Measurements from ENCODE around the gene APOBEC3C.
"Not testable (repeated sequence)": the region's sequence is repeated elsewhere in the genome, so short reads cannot be mapped to it uniquely, and the experiment has no call there.

APOBEC3C gene

DNA sequence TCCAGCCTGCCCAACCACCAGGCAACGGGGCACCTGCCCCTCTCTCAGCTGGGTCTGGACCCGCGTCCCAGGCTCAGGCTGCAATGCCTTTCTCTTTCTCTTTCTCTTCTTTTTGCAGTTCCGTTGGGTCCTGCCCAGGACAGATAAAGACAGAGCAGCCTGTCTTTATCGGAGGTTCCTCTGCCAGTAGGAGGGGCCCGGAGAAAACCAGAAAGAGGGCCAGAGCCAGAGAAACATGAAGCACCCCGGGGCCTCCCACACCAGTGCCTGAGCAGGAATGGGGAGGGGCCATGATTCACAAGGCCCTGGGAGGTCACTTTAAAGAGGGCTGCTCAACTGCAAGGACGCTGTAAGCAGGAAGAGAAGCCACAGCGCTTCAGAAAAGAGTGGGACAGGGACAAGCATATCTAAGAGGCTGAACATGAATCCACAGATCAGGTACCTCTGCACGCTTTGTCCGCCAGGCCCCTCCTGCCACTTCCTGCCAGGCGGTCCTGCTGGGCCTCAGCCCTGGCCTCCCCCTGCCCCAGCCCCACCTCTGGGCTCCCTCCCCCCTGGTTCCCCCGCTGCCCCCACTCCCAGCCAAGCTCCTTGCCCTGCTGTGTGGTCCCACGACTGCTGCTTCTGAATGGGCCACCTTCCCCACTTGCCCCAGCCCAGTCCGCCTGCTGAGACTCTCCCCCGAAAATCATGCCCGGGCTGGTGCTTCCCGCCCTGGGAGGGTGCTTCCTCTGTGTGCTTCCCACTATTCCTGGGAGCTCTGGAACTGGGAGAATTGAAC lies at the start of gene APOBEC3C:
Gene APOBEC3C (plus strand): TSS at position 316 of the 781 bp plus-strand sequence. CDS start 106 bp downstream, at position 422.
- peak; percentile 81 for DNase-seq

DNA sequence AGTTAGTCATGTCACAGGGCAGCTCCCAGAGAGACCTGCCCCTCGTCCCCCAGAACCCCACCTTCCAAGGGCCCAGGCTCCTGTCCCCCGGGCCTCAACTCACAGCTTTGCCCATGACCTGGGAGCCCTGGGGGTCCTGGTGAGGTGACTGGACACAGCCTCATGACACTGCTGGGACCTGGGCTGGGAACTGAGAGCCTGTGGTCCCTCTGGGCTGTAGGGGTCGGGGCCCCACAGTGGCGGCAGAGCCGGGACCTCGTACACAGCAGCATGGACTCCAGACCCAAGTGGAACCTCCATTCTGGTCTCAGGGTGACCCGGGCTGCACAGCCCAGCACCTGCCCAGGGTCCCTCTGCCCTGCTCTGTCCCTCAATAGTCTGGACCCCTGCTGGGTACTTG lies 49.8 kb upstream of the APOBEC3C start:
- DNase-seq: no peak

DNA sequence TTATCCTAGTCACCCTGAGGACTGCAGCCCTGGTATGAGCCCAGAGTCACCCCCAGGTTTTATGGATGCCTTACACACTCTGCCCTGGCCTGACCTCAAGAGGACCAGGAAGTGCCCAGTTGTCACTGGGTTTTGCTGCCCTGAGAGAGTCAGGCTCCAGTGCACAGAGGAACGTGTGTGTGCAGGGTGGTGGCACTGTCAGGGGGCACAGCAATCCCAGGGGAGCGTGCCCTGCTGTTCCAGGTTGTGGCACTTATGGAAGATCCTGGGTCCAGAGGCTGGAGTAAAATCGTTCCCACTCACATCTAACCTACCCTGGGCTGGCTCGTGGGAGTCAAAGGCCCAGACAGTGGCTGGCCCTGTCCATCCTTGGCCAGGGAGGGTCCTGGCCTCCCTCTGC lies 49.1 kb upstream of the APOBEC3C start:
- DNase-seq: no peak

DNA sequence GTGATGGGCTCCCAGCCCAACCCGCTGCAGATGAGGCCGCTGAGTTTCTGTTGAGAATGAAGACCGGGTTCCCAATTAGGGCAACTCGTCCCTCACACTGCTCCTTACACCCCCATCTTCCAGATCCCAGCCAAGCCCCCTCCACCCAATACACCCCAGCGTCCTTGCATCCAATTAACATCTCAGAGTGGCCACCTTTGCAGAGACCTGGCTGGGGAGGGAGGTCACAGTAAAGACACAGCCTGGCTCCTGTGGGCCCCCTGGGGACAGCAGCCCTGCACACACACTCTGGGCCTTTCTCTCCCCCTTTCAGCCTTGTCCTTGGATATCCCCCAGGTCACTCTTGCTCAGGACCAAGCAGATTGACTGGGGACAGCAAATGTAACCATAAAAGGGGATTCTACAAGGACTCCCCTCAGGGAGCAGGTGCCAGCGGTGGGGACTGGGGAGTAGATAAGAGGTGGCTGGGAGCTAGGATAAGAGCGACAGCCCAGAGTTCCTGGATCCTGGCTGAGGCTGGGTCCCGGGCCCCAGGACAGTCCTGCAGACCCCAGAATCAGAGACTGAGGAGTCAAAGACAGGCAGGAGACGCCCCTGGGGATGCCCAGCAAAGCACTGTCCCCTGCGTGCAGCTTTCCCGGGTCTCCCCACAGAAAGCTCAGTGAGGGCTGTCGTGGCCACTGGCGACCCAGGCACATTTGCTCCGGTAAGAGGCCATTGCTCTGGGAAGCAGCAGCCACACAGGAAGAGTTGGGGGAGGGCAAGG lies 48.3 kb upstream of the APOBEC3C start:
- DNase-seq: no peak

DNA sequence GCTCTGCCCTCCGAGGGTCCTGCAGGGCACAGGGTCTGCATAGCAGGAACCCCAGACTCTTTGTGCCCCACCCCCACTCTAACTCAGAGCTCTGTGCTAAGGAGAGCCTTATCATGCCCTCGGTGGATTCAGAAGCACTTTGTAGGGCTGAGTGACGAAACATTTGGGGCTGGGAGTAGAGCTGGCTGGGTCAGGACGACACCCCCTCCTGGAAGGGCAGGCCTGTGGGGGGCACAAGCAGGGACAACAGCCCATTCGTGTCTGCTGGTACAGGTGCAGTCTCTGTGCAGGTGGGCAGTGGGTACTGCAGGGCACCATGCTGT lies 47.7 kb upstream of the APOBEC3C start:
- no peak for DNase-seq

DNA sequence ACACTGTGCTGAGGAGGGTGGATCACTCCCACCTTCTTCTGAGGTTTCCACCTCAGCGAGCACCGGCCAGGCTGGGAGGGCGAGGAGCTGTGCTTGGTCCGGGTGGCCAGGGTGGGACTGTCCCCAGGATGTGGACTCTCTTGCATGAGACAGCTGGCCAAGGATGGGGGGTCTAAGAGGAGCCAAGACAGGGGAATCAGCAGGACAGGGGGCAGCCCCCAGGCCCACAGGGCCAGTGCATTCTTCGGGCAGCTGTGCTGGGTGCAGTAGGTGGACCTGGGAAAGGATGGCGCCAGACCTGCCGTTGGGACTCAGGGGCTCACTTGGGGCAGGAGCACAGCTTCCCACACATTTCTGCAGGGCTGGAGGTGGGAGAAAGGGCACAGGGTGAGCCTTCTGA lies 47.1 kb upstream of the APOBEC3C start:
- DNase-seq: no peak

DNA sequence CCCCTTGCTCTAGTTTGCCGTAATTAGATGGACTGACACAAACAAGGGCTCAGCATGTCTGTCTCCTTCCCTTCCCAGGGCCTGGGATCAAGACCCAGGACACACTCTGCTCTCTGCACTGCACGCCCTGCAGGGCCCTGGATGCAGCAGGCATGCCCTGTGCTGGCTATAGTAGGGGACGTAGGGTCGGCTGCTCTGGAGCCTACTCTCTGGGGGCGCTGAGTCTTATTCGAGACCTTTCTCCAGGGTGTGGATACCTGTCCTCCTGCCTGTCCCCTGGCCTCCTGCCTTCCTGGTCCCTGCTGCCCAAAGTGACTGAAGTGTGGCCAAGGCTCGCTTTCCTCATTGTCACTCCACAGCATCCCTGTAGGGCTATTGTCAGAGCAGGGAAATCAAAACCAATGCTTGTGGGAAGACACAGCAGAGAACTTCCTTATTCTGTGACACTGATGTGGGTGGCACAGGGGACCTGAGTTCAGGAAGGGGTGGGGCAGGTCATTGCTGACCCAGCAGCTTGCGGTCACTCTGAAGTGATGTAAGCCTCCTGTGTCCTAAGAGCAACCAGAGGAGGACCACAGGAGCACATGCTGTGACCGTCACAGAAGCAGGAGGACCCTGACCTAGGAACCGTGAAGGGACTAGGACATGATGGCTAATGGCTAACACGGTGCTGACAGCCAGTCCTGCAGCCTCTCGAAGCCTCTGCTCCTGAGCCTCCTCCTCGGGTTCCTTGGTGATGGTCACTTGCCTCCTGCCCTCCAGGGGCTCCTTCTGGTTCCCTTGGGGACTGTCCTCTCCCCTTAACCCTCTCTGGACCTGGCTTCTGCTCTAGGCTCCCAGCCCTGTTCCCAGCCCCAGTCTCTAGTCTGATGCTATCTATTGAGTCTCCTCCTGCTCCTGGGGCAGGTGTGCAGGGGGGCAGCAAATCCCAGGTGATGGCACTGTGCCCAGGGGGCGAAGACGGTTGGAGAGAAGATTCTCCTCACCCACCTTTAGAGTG lies 46.3 kb upstream of the APOBEC3C start:
- no peak for DNase-seq

DNA sequence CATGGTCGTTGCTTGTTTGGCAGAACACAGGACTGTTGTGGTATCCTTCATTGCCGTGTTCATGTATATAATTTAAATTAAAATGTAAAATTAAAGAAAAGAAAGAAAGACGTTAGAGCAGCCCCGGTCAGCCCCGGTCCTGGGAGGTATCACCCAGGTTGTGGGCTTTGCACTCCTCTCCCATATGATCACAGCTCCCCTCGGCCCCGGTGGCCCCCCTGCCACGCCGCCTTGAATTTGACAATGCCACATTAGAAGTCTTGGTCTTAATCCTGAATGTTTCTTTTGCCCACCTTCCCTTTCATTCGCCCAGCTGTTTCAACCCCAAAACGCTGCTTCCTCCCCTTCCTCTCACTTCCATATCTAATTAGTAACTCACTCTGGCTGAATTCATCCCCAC lies 45.3 kb upstream of the APOBEC3C start:
- no peak for DNase-seq

DNA sequence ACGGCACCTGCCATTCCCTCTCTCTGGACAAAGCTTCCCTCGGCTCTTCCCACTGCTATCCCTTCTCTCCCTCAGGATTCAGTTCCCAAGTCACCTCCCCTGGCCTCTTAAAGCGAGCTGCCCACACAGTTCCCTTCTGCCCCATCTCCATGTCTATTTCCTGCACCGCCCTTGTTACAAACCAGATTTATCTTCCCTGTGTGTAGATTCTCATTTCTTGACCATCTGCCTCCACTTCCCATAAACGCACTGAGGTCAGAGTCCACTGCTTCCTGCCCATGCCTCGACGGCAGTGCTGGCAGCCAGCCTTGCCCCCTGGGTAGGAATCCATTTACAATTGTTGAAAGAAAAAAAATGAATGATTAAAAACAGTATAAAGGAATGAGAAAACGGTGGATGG lies 43.5 kb upstream of the APOBEC3C start:
- no peak for DNase-seq

DNA sequence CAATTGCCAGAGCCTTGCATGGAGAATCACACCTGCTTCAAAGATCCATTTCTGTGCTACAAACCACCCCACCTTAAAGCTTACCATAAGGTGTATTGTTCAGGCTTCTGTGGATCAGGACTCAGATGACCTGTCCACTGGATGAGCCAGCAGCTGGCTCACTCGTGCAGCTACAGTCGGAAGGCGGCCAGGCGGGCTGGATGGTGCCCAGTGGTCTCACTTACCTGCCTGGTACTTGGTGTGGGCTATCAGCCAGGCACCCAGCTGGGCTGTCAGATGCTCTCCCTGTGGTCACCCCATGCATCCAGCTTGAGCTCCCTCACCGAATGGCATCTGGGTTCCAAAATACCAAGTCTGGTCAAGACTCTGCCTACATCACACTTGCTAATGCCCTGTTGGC lies 42.9 kb upstream of the APOBEC3C start:
- DNase-seq: no peak

DNA sequence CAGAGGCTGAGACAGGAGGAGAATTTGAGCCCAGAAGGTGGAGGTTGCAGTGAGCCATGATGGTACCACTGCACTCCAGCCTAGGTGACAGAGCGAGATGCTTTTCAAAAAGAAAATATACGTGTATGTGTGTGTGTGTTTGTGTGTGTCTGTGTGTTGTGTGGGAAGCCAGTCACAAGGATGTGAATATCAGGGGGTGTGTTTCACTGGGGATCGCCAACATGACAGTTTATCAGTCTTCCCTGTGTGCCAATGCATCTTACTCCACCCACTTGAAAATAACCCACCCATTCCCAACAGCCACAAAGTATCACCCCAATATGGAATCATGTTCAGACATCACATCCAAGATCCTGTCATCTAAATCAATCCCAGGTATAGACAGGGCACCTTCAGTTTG lies 42.3 kb upstream of the APOBEC3C start:
- DNase-seq: no peak

DNA sequence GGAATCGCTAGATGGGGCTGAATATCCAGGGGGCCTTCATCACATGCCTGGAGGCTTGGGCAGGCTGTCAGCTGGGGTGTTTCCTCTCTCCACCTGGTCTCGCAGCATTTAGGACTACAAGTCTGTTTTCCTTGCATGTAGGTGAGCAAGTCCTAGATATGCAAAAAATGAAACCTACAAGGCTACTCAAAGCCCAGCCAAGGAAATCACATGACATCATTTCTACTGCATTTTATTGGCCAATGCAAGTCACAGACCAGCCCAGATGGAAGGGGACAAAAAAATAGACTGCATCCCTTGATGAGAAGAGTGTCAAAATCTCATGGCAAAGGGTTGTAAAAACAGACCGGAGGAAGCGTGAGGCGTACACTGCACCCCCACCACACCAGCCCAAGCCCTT lies 41.5 kb upstream of the APOBEC3C start:
- DNase-seq: no peak

DNA sequence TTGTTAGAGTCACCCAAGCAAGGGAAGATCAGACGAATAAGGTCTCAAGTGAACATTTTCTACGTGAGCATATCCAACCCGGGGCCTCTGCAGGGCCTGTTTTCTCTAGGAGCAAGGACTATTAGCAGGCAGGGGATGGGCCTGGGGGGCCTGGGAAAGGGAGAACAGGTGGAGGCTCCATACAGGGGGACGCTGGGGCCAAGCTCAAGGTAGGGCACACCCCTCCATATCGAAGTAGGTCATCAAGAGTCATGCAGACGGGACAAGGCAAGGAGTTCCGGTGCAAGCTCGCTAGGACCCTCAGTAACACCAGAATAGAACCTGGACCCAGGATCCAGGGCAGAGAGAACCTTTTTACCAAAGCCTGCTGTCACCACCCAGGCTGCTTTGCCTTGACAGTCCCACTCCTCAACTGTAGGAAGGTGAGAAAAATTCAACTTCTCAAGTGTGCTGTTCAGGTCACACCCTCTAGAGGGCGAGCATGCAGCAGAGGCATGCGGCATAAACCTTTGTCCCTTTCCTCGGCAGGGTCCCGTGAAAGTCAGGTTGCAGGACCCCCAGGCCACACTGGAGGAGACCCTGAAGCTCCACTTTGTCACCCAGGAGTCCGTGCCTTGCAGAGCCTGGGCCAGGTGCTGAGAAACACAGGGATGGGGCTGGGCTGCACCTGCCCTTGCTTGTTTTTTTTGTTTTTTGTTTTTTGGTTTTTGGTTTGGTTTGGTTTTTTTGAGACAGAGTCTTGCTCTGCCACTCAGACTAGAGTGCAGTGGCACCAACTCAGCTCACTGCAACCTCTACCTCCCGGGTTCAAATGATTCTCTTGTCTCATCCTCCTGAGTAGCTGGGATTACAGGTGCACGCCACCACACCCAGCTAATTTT lies 40.5 kb upstream of the APOBEC3C start:
- peak; percentile 57 for DNase-seq

DNA sequence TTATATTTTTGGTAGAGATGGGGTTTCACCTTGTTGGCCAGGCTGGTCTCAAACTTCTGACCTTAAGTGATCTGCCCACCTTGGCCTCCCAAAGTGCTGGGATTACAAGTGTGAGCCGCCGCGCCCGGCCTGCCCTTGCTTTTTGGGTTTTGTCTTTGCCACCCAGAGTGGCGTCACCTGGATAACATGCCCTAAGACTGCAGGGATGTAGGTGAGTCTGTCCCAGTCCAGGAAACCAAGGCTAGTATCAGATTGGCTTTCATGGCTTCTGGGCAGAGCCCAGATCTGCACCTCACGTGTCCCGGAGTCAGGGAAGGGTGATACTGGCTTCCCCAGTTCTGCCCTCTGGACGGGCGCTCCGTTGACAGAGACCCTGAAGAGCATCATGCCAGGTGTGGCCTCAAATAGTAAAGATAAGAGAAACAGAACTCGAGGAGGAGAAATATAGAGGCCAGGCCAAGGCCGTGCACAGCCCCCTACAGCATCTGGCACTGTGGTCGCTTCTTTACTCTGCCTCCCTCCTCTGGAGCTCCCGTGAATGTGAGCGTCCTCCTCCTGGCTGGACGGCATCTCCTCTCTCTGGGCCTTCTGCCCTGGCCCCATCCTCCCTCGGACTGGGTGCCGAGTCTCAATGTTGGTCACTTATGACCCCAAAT lies 39.8 kb upstream of the APOBEC3C start:
- DNase-seq: no peak

DNA sequence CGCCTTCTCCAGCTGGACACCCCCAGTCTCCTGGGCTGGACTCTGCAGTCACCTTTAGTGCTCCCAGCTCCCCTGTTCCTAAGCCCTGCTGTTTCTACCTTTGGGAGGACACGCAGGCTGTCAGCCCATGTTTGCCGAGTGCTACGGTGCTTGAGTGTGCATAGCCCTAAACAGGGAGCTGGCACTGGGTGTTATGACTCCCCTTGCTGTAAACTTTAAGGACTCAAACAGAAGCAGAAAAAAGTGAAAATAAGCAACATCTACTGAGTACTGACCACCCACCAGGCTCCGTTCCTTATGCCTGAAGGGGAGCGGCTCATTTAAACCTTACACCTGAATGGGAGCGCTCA lies 39.3 kb upstream of the APOBEC3C start:
- no peak for DNase-seq

DNA sequence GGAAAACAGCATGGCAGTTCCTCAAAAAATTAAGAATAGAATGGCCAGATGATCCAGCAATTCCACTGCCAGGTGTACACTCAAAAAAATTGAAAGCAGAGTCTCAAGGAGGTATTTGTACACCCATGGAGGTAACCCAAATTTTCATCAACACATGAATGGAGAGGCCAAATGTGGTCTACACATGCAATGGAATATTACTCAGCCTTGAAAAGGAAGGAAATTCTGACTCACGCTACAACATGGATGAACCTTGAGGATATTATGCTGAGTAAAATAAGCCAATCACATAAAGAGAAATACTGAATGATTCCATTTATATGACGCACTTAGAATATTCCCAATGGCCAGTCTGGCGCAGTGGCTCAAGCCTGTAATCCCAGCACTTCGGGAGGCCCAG lies 36.8 kb upstream of the APOBEC3C start:
- not testable (repeated sequence) for DNase-seq

DNA sequence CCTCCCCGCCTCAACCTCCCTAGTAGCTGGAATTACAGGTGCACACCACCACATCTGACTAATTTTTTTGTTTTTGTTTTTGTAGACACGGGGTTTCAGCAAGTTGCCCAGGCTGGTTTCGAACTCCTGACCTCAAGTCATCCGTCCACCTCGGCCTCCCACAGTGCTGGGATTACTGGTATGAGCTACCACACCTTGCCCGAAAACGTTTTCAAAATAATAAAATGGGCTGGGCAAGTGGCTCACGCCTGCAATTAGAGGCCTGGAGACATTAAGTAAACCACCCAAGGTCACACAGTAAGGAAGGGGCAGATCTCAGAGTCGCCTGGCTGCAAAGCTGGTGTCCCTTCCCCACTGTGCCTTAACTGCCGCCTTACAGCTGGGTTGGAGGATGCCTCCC lies 33.5 kb upstream of the APOBEC3C start:
- not testable (repeated sequence) for DNase-seq

DNA sequence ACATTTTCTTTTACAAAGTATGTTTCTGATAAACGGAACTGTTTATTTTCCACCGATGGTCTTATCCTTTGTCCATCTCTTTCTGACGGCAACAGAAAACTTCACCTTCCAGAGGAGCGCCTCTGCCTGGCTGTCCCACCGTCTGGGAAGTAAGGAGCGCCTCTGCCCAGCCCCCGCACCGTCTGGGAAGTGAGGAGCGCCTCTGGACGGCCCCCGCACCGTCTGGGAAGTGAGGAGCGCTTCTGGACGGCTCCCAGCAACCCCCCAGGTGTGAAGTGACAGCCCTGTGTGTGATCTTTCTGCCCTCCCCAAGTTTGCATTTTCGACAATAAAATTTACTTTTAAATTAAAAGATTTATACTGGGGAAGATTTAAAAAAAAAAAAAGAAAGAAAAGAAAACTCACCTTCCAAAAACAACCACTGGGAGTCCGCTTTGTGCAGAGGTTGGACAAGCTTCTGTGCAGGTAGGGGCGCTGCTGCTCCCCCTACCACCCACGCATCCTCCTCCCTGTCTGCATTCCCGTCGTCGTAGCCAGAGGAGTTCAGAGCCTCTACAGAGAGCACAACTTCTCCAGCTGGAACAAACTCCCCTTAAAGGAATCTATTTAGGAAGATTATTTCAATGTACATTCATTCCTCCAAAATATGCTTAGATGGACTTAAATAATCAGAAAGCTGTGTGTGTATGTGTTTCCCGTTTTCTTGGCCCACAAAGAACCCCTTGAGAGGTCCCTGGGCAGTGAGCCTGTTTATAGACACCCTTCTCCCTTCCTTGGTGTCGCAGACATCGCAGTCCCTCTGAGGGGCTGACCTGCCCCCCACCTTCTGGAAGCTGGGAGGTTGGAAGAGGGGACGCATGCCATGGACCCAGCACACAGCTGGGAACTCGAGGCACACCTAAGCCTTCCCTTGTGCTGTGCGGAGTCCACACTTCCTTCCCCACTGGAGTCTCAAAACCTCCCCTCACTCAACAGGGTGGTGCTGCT lies 32.8 kb upstream of the APOBEC3C start:
- no peak for DNase-seq

DNA sequence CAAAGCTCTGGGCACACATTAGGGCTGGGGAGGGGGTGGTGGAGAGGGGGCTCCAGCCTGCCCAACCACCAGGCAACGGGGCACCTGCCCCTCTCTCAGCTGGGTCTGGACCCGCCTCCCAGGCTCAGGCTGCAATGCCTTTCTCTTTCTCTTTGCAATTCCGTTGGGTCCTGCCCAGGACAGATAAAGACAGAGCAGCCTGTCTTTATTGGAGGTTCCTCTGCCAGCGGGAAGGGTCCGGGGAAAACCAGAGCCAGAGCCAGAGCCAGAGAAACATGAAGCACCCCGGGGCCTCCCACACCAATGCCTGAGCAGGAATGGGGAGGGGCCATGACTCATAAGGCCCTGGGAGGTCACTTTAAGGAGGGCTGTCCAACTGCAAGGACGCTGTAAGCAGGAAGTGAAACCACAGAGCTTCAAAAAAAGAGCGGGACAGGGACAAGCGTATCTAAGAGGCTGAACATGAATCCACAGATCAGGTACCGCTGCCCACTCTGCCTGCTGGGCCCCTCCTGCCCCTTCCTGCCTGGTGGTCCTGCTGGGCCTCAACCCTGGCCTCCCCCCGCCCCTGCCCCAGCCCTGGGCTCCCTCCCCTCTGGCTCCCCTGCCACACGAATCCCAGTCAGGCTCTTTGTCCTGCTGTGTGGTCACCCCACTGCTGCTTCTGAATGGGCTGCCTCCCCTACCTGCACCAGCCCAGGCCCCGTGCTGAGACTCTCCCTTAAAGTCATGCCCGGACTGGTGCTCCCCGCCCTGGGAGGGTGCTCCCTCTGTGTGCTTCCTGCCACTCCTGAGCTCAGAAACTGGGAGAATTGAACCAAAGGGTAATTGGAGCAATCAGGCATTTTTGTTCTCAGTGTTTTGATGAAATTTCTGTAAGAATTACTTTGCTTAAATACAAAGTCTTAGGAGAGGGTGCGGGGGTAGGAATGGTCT lies 31.8 kb upstream of the APOBEC3C start, which contains the start of gene APOBEC3B:
Gene APOBEC3B (plus strand): TSS at position 356 of the 936 bp plus-strand sequence. CDS start 107 bp downstream, at position 463.
- DNase-seq: peak; percentile 65

All from activated gamma-delta T cell treated with Interleukin-2 at 50 U/mL for 16 hours (primary cell).